ENCODE measurements around the gene RIC8B.
A peak's percentile ranks its signal among the peaks of the same experiment; 100 is the strongest.

RIC8B gene

DNA sequence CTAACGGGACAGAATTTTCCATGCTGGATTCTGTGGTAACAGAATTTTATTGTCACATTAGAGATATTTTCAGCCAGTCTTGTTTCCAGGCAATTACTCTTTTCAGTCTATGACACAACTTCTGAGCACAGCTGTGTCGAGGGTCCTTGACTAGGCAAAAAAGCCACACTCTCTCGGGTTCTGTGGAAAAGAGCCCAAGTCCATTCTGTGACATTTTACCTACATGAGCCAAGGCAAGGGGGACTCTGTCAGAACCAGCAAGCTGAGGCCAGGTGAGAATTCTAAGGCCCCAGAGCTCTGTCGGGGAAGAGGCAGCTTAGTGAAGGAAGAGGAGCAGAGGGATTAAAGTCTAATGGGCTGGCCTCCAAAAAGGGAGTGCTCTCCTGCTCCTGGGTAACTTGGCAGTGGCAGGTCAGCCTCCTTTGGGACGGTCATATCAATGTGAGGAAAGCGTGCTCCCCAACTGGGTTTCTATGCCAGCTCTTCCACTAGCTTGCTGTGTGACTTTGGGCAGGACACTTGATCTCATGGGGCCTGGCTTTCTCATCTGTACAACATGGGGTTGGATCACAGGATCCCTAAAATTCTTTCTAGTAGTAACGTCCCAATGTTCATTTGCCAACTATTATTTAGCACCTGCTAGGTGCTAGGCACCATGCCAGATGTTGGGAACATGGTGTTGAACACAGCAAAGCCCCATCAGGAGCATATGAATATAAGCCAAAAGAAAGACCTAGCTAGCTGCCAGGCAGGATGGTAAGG, 16.0 kb upstream of the RIC8B start:
- no peak for DNase-seq

DNA sequence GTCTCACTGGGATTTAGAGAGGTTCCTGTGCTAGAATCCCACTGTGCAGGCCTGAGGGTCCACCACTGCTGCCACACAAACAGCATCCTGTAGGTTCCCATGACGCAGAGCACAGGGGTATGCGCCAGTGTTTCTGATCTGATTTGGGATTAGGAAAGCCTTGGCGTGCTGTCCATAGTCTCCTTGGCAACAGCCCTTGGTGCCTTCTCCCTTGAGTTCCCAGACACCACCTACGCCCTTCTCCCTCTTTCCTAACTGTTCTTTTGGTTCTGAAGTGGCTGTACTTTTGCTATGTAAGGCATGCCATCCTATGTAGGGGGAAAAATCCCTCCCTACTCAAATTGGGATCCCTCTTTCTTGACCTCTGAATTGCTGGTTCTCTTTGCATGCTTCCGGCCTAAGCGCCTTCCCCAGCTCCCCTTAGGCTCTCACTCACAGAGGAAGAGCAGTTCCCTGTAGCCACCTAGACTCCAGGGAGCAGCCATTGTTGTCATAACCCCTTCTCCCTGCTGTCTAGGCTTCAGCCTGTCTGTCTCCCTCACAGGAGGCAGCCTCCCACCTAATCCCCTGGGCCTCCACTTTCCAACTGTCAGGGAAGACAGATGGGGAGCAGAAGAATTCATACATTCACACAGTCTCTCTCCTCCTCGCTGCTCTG, 14.8 kb upstream of the RIC8B start:
- DNase-seq: no peak

DNA sequence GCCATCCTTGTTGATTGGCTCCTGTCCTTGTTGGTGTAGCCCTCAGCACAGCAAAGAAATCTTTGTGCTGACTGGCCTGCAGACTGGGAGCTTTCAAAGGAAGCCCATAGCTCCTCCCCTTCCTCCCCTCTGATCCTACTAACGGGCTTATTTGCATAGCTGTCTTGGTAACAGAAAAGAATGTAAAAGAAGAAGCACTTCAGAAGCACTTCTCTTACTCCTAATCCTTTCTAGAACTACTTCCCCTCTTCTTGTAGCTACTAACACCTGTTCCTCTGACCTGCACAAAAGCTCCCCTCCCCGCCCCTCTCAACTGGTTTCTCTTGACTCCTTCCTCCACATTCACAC, 14.3 kb upstream of the RIC8B start:
- DNase-seq: no peak

DNA sequence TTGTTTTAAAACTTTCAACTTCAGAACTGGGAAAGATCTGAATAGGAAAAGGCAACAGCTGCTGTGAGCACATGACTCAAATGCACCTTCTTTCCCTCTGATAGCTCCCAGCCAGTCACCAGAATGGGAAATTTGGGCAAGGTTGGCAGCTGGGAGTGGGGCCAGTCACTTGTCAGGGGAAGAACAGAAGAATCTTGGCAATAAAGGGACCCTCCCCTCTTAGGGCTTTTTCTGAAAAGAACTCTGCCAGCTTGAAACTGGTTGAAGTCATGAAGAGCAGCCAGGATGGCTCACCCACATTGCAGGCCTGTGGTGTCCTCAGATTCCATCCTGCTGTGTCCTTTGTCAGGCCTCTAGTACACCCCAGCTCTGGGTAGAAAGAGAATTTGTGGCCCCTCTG, 10.3 kb upstream of the RIC8B start:
- DNase-seq: no peak

DNA sequence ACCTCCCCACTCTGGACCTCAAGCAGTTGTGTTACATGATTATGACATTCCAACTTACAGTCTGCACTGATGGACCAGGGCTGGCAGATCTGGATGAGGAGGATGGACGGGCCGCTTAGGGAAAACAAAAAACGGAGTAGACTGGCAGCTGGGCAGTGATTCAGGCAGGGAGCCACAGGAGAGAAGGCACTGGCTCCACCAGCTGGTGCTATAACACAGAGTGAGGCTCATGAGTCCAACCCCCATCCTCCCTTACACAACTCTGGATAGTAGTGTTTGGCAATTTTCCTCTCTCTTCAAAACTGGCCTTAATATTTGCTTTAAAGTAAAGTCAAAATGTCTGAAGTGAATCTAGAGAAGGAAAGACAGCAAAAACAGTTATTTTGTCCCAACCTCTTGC, 9.7 kb upstream of the RIC8B start:
- DNase-seq: no peak

DNA sequence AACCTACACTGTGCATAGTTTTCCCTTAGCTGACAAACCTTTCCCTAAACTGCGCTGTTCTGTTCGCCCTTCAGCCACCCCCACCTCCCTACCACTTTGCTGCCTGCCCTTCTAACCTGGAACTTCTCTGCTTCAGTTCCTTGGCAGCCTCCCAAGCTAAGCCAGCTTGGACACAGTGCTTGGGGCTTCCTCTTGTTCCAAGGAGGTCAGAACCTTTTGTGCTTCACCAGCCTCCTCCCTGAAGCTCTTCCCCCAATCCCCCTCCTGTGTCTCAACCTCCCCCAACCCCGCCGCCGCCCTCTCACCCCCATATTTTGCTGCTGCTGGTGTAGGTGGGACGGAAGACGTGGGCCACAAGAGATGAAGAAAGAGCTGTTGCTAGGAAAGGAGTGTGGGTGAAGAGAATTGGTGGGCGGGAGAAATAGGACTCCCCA, 8.1 kb upstream of the RIC8B start:
- DNase-seq: no peak

DNA sequence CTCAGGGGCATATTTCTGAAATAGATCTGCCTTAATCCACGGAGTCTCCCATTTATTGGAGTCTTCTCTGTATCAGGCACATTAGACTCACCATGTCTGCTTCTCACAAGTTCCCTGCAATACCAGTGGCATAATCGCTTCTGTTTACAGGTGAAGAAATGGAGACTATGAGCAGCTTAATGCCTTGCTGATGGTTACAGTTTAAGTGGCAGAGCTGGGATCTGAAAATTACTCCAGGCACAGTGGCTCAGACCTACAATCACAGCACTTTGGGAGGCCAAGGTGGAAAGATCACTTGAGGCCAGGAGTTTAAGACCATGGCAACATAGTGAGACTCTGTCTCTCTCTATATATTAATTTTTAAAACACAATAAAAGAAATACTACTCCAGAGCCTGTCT, 7.3 kb upstream of the RIC8B start:
- no peak for DNase-seq

DNA sequence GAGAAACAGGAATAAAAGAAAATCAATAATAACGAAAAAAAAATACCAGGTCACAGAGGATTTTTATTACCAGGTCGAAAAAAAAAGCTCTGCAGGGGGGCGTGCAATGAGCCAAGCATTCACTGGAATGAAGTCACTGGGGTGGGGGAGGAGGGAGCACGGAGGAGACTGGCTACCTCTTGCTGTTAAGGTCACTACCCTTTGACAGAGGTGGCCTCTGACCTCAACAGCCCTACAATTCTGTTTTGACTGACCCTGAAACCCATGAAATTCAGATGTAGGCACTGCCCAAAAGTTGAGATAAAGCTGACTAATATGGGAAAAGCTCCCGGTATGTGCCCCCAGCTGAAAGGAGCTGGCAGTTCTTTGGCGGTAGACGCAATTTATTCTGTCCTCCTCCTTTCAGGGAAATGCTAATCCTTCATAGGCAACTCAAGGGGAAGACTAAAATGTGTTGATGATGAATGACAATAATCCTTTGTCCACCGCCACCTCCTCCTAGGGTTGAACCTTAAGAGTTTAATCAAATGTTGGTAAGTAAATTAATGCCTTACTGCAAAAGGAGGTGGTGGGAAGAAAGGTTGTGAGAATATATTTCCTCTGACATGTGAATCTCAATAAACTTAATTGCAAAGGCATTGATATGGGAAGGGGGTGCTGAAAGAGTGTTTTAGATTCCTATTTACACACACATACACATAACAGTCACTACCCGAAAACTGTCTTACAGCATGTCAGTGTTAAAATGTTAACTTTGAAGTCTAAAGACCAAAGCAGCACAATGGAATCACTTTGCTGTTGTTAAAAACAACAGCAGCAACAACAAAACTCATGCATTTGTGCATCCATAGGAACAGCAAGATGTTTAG, 6.3 kb upstream of the RIC8B start:
- DNase-seq: no peak

DNA sequence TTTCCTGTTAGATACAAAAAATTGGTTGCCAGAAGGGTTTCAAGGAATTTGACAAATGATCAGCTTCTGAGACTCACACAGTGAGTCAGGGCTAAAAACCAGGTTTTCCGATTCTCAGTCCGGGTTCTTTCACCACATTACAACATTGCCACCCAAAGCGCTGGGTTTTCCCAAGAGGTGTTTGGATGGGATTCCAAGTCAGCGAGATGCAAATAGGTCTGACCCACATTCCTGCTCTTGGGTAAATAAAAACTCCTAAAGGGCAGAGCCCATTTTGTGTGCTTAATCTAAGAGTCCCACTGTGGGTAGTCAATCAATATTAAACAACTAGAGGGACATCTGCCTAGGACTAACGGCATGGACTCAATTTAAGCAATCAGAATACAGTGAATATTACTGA, 5.4 kb upstream of the RIC8B start:
- DNase-seq: no peak

DNA sequence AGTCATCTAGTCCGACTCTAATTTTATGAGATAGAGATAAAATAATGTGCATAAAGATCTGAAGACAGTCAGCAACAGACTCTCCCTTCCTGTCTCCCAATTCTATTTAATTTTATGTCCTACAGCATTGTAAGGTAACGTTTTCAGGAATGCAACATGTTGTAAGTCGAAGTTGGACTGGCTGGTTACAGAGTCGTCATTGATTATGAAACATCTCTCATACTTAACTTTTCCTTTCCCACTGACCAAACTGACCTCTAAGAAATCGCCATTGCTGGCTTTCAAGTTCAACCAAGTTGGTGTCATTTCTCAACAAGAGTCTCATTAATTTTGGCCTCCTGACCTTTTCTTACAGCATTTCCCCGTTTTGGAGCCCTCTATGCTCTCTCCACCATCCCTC, 4.9 kb upstream of the RIC8B start:
- no peak for DNase-seq

DNA sequence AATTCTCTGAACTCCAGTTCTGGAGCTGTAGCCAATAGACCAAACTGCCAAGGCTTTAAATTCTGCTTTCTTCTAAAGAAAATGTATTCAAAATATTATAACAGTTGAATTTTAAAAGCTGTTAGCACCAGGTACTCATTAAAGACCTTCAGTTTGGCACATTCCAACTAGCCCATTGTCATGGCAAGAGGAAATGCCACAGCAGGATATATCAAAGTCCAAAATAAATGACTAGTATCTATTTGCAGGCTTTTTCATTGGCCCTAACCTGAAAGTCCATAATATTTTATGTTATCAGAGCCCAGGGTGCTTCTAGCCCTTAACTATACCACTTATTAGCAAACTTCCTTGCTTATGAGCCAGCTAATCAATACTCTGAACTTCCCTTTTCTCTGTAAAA, 3.1 kb upstream of the RIC8B start:
- no peak for DNase-seq

DNA sequence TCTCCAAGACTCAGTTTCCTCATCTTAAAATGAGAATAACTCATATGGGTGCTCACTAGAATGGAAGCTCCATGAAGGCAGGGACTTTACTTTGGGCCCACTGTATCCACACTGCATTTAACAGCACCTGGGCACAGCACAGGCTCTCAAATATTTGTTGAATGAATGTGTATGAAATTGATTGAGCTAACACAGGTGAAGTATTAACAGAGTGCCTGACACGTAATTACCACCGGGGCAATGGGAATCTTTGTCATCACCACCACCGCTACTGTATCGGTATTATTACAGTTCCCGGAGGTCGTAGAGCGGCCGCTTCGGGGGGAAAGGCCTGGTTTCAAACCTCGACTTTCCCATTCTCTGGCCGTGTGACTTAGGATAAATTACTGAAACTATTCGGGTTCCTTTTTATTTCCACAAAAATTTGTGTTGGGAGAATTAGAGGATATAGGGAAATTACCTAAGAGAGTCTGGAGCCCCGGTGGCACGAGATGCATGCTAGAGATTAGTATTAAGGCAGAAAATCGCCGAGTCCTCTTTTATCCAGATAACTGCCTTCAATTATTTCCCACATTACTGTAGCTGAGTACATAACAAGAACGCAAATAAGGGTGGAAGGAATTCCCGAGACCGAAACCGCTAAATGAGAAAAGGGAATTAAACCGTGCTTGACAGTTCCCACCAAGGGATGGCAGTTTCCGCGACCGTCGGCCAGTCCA, 1.0 kb upstream of the RIC8B start:
- no peak for DNase-seq

DNA sequence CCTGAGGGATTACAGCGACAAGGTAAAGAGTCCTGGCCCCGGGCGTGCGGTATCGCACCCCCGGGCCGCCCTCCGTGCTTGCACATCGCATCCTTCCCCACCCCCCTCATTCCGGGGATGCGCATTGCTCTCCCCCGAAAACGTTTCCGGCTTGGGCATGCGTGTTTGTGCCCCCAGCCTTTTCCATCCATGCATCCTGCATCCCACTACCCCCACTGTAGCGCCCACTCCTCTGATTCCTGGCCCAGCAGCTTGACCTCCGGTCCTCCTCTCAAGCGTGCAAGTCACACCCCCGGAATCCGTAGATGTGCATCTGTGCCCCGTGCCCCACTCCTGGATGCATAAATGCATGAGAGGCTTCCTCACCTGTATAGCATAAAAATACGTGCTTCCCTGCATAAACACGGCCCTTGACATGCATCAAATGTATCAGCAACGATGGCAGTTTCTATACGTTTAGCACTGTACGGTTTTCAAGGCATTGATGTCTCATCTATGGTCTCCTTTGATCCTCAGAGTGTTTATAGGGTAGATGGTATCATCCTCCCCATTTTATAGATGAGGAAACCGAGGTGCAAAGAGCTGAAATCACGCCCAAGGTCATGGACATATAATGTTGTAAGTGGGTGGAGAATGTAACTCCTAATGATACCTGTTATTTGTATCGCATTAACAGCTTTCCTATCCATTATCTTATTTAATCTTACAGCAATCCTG, 484 bp downstream of the RIC8B start:
- DNase-seq: peak; percentile 12

DNA sequence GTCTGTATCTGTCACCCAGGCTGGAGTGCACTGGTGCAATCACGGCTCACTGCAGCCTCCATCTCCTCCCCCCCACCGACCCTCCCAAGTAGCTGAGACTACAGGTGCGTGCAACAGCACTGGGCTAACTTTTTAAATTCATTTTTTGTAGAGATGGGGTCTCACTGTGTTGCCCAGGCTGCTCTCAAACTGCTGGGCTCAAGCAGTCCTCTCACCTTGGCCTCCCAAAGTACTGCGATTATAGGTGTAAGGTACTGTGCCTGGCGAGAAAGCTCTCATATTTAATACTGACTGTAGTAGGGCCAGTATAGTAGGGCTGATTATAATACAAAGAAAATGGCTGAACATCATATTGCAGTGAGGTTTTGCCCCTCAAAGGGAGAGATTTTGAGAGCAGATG, 2.4 kb downstream of the RIC8B start:
- no peak for DNase-seq

DNA sequence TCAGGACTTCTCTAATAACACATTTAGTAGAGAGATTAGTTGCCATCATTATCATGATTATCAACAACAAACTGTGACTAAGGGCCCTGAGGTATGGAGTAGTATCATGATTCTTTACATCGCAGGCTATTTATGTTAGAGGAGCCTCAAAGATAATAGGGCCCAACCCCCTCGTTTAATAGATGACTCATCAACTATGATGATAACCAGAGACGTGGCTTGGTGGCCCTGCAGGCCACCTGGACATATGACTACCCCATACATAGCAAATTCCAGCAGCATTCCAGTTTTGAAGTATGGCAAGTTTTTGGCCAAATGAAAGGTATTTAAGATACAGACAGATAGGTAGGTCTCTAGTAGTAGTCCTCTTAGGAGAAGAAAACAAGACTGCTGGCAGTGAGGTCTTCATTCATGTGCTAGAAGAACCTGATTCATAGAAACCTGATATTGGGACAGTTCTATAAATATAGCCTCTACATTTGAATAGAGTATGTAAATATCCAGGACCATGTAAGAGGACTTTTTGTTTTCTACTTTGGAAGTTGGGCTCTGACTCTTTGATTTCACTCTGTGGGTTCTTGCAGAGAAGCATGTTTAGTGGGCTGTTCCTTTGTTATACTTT, 5.6 kb downstream of the RIC8B start:
- DNase-seq: no peak

DNA sequence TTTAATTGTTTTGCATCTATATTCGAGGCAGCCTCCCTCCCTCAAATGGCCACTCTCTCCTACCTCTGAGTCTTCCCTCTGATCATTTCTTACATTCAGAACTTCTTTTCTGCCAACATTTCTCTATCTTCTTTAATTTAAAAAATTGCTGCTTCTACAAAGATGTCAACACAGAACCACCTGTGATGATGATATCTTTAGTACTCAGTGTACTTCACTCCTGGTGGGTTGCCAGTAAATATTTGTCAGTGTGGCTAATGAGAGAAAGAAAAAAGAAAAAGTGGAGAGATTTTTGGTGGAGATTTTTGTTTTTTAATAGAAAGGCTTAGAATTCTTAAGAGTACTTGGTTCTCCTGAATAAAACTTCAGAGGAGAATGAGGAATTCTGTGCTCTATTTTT, 8.1 kb downstream of the RIC8B start:
- no peak for DNase-seq

DNA sequence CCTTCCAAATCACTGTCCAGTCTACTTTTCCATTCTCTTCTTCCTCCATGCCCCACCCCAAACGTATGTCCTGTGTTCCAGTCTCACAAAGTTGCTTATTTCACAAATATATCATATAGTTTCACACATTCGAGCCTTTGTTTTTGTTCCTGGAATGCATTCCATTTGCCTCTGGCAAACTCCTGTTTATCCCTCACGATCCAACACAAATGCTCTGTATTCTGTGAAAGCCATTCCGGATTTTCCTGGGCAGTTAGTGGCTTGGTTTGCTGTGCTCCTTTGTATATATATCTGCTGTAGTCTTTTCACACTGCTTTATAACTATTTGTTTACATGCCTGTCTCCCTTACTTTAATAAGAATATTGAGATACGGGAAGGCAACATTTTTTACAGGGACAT, 9.0 kb downstream of the RIC8B start:
- no peak for DNase-seq

DNA sequence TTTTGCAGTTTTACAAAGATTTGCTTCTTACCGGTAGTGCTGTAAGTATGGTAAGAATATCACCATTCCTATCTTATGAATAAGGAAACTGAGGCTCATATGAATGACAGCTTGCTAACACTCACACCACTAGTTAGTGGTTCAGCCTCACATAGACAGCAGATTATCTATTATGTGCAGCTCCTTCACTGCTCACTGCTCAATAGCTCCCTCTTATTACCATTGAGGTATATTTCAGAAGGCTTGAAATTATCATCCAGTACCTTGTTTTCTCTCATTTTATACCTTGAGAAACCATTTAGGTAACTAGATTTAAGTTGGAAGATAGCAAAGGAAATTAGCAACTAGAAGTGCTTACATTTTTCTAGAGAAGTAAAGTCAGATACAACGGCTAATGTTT, 15.5 kb downstream of the RIC8B start:
- DNase-seq: no peak

DNA sequence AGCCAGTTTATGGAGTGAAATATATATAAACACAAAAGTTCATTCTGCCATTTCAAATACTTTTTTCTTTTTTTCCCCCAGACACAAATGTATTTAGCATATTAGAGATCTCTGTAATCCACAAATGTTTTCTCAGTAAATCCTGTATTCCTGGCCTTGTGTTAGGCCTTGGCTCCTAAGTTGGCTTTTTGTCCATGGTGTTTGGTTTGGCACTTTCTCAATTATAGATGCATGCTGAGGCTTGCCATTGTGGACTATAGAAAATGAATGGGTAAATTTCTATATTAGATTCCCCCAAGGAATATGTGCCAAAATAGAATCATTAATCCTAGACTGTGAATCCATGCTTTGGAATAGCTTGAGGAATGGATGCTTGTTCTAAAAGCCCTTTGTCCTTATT, 17.0 kb downstream of the RIC8B start:
- DNase-seq: no peak

DNA sequence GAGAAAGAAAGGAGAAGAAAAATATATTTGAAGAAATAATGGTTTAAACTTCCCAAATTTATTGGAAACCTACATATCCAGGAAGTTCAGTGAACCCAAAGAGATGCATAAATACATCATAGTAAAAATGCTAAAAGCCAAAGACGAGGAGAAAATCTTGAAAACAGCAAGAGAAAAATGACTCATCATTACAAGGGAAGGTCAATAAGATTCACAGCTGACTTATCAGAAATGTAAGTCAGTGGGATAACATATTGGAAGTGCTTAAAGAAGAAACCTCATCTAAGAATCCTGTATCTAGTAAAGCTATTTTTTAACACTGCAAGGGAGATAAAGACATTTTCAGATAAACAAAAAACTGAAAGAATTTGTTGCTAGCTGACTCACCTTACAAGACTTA, 19.9 kb downstream of the RIC8B start:
- DNase-seq: no peak

DNA sequence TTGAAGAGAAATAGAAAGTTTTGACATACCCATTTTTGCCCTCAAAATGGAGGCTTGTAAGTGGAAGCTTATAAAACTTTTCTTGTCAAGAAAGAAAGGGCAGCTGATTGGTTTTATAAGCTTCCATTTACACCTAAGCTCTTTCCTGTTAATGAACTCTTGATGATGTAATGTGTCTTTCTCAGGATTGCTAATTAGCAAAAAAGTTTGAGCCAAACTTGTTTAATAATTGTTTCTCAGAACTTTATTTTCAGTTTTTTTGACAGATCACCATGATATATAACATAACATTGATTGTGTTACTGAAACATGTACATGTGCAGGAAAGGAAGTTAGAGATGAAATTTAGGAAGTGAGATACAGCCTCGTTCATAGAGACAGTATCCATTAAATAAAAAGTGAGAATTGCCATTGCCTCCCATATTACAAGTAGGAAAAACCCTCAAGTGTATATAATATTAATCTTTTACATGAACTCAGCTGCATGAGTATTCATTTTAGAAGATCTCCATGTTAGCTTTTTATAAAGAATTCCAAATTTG, 26.8 kb downstream of the RIC8B start:
- no peak for DNase-seq
